ENCODE results near the gene STAC. TPM values are rescaled to one million over a fixed set of nuclear protein-coding genes. Genes with fewer than 3 reads are reported as not detected.

Gene STAC
- total and polyA plus RNA-seq, 10 of the 15 experiments (the other 5 are each of a cell fraction or from before 2014, with no cell fraction given) = 0.07 TPM; not detected in 9

GRCh38 chr3:36482880-36483279 lies 102.6 kb downstream of the STAC start:
- Histone ChIP-seq H3K27ac (ENCODE audit: control insufficient read depth, insufficient read depth) (no peak overlapping the region), H2AFZ (ENCODE audit: control insufficient read depth, low read depth, low read length) (no peak overlapping the region), H3K9me3 (replicated peaks; ENCODE audit: control insufficient read depth, insufficient read depth, low read length) (no peaks in the 10 kb centered on the region), H3K4me2 (ENCODE audit: control insufficient read depth, insufficient read depth) (no peak overlapping the region), H3K79me2 (ENCODE audit: control insufficient read depth, insufficient read depth, low read length) (no peaks in the 10 kb centered on the region), H3K27me3 (replicated peaks in 1 of 2; ENCODE audit: control insufficient read depth in 2 of 2, insufficient read depth in 2 of 2, low read length in 1 of 2) (no peaks in the 10 kb centered on the region), H3K4me3 (no peak overlapping the region), H3K9ac (ENCODE audit: control insufficient read depth, insufficient read depth, low read length) (no peak overlapping the region), H3K36me3 (ENCODE audit: control insufficient read depth in 2 of 2, insufficient read depth in 2 of 2, low read length in 1 of 2) (no peaks in the 10 kb centered on the region), H3K4me1 (ENCODE audit: control insufficient read depth, insufficient read depth, low read length) (no peaks in the 10 kb centered on the region), H4K20me1 (ENCODE audit: control insufficient read depth, insufficient read depth) (no peaks in the 10 kb centered on the region)
- no peak for ATAC-seq
- no peak for DNase-seq (ENCODE audit: low read depth, low spot score)
- RAD21 ChIA-PET (ENCODE audit: unreplicated experiment) = no interaction called here
- in situ Hi-C loops (cut with MboI) (no loop called here), intact Hi-C loops (cut with micrococcal nuclease; ENCODE audit: unreplicated experiment) (no loop called here)
- TF ChIP-seq BRCA1 (IDR thresholded peaks at IDR 0.05; ENCODE audit: low read depth, low read length) = no peak
- no peak for TF ChIP-seq MXI1 (IDR thresholded peaks at IDR 0.05; ENCODE audit: low read depth, low read length)
- no peak for TF ChIP-seq POU2F2 (IDR thresholded peaks at IDR 0.05; ENCODE audit: borderline replicate concordance, low read depth, low read length)
- no peak for TF ChIP-seq WRNIP1 (IDR thresholded peaks at IDR 0.05; ENCODE audit: borderline replicate concordance, low read depth, low read length)
- TF ChIP-seq ZBTB40 (IDR thresholded peaks at IDR 0.05; ENCODE audit: borderline replicate concordance) = no peak
- no peak for TF ChIP-seq PRDM15 (CRISPR knock-in tag; IDR thresholded peaks at IDR 0.05)
- no peak for TF ChIP-seq NFIC (IDR thresholded peaks at IDR 0.05; ENCODE audit: low read depth, low read length)
- no peak for TF ChIP-seq CHD1 (IDR thresholded peaks at IDR 0.05; ENCODE audit: low read depth, low read length)
- no peak for TF ChIP-seq E2F4 (IDR thresholded peaks at IDR 0.05; ENCODE audit: low read depth, low read length)
- no peak for FAIRE-seq
- no TSS peak for BruUV-seq (replicated peaks)
- CTCF ChIA-PET = no interaction called here
- 21% methylated on average over 3 of the region's 3 CpGs for WGBS (ENCODE audit: insufficient coverage, insufficient replicate concordance, low lambda C conversion rate, missing lambda C conversion rate)
- POLR2A ChIA-PET = no interaction called here
- SMC1A ChIA-PET (ENCODE audit: uncharacterized antibody, unreplicated experiment) = no interaction called here
